Cardiac muscle cell (in vitro differentiated cells and primary cell): Measurements from ENCODE around the gene TNK1. TPM values are rescaled to one million over a fixed set of nuclear protein-coding genes. Genes with fewer than 3 reads are reported as not detected.
A peak's percentile ranks its signal among the peaks of the same experiment; 100 is the strongest.

Experiments
- DNase-seq, 2 donors: peaks; one replicate each; pipeline versions ENCODE4 v3.0.0 to v3.0.0-alpha.2; 2010 to 2017; ENCODE audit warnings: low read depth in 1 of 2, low spot score in 1 of 2
- H3K27ac ChIP-seq: fragments of 200-600 bp; sonication (generic); 2 replicates; pipeline ENCODE4 v1.5.1; 2016
- H3K27me3 ChIP-seq: fragments of 200-600 bp; sonication (generic); 2 replicates; pipeline ENCODE4 v1.6.0; 2016; ENCODE audit warnings: control low read depth
- H3K36me3 ChIP-seq: fragments of 200-600 bp; sonication (generic); 2 replicates; pipeline ENCODE4 v1.5.1; 2016; ENCODE audit warnings: control low read depth
- H3K4me1 ChIP-seq: fragments of 200-600 bp; sonication (generic); 2 replicates; pipeline ENCODE4 v1.8.1; 2017; ENCODE audit warnings: low read depth, mild to moderate bottlenecking, mixed run types
- H3K4me3 ChIP-seq: fragments of 200-600 bp; sonication (generic); 2 replicates; pipeline ENCODE4 v1.5.1; 2016; ENCODE audit warnings: mild to moderate bottlenecking
- H3K9me3 ChIP-seq: fragments of 200-600 bp; sonication (generic); 2 replicates; pipeline ENCODE4 v1.5.1; 2017; ENCODE audit warnings: low read depth, mild to moderate bottlenecking, control low read depth
- polyA plus RNA-seq: library from polyadenylated mRNA; unstranded; fragments of >200 nt; fragmentation: Nextera tagmentation; extraction: Ambion mirVana; gene quantifications from 2 replicates; pipeline ENCODE4 v1.2.1, GENCODE V29; 2016
- total RNA-seq: library from RNA; depleted of rRNA; stranded (reverse); fragments of >200 nt; gene quantifications from 2 replicates; pipeline ENCODE4 v1.2.3, GENCODE V29; 2016
- TF ChIP-seq, protein P1 (sequence below): IDR thresholded peaks from 2 replicates; pipeline ENCODE4 v1.5.1; 2012; ENCODE audit warnings: low read depth, mild to moderate bottlenecking, low read length

The TNK1 gene
- total and polyA plus RNA-seq, 2 experiments from 2014 or later: 2.6 to 2.9 TPM

- no peaks in the 10 kb centered on the region for H3K9me3 ChIP-seq
- no peak overlapping the region for H3K27ac ChIP-seq
- H3K36me3 ChIP-seq: no peaks in the 10 kb centered on the region
- TF ChIP-seq, protein P1, sequence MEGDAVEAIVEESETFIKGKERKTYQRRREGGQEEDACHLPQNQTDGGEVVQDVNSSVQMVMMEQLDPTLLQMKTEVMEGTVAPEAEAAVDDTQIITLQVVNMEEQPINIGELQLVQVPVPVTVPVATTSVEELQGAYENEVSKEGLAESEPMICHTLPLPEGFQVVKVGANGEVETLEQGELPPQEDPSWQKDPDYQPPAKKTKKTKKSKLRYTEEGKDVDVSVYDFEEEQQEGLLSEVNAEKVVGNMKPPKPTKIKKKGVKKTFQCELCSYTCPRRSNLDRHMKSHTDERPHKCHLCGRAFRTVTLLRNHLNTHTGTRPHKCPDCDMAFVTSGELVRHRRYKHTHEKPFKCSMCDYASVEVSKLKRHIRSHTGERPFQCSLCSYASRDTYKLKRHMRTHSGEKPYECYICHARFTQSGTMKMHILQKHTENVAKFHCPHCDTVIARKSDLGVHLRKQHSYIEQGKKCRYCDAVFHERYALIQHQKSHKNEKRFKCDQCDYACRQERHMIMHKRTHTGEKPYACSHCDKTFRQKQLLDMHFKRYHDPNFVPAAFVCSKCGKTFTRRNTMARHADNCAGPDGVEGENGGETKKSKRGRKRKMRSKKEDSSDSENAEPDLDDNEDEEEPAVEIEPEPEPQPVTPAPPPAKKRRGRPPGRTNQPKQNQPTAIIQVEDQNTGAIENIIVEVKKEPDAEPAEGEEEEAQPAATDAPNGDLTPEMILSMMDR: no peak
- H3K4me3 ChIP-seq: no peak overlapping the region
- peak in 1 of 2 donors; percentile 62 for DNase-seq
- peaks cover 13% of the 10 kb centered on the region for H3K4me1 ChIP-seq
- H3K27me3 ChIP-seq: no peaks in the 10 kb centered on the region
These were observed 32.2 kb upstream of the TNK1 start for GRCh38 chr17:7348478-7349242.

GRCh38 chr17:7351665-7352502 is 29.0 kb upstream of the TNK1 start, which contains the start of gene KCTD11:
KCTD11 (plus strand) TSS chr17:7352162.
- Histone ChIP-seq H3K36me3 (no peaks in the 10 kb centered on the region), H3K4me3 (peak within 1 kb of the TSS; percentile 54), H3K27ac (peak within 1 kb of the TSS; percentile 97), H3K4me1 (peaks cover 13% of the 10 kb centered on the region), H3K9me3 (no peaks in the 10 kb centered on the region), H3K27me3 (no peaks in the 10 kb centered on the region)
- DNase-seq: peak; percentile 94 to 96
- TF ChIP-seq, protein P1: no peak

DNA sequence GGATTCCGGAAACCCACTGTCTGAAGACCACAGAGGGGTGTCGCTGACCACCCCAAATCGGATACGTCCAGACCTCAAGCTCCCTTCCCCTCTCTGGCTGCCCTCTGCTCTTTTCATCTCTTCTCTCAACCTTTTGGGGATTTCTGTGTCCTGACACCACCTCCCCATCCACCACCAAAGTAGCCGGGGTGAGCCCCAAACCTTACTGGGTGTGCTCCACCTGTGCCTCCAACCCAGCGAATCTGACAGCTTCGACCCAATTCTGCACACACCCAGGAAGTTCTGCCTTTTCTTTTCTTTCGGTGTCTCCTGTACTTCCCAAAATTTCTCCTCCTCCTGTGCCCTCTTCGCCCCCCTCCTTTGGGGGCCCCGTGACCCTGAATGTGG is 28.4 kb upstream of the TNK1 start:
- TF ChIP-seq, protein P1: peak; percentile 52
- H3K9me3 ChIP-seq: no peaks in the 10 kb centered on the region
- peaks cover 13% of the 10 kb centered on the region for H3K4me1 ChIP-seq
- no peaks in the 10 kb centered on the region for H3K27me3 ChIP-seq
- no peak for DNase-seq
- H3K27ac ChIP-seq: peak overlapping the region; percentile 97
- H3K4me3 ChIP-seq: peak overlapping the region; percentile 54
- H3K36me3 ChIP-seq: no peaks in the 10 kb centered on the region

DNA sequence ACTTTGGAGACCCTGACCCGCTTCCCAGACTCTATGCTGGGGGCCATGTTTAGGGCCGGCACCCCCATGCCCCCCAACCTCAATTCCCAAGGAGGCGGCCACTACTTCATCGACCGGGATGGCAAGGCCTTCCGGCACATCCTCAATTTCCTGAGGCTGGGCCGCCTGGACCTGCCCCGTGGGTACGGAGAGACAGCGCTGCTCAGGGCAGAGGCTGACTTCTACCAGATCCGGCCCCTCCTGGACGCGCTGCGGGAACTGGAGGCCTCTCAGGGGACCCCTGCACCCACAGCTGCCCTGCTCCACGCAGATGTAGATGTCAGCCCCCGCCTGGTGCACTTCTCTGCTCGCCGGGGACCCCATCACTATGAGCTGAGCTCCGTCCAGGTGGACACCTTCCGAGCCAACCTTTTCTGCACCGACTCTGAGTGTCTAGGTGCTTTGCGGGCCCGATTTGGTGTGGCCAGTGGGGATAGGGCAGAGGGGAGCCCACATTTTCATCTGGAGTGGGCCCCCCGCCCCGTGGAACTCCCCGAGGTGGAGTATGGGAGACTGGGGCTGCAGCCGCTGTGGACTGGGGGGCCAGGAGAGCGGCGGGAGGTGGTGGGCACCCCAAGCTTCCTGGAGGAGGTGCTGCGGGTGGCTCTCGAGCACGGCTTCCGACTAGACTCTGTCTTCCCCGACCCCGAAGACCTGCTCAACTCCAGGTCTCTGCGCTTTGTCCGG is 27.8 kb upstream of the TNK1 start:
- peaks cover 11% of the 10 kb centered on the region for H3K4me1 ChIP-seq
- H3K4me3 ChIP-seq: peak overlapping the region; percentile 54
- TF ChIP-seq, protein P1: no peak
- H3K27ac ChIP-seq: peak overlapping the region; percentile 97
- DNase-seq: no peak
- H3K36me3 ChIP-seq: no peaks in the 10 kb centered on the region
- no peaks in the 10 kb centered on the region for H3K27me3 ChIP-seq
- no peaks in the 10 kb centered on the region for H3K9me3 ChIP-seq

DNA sequence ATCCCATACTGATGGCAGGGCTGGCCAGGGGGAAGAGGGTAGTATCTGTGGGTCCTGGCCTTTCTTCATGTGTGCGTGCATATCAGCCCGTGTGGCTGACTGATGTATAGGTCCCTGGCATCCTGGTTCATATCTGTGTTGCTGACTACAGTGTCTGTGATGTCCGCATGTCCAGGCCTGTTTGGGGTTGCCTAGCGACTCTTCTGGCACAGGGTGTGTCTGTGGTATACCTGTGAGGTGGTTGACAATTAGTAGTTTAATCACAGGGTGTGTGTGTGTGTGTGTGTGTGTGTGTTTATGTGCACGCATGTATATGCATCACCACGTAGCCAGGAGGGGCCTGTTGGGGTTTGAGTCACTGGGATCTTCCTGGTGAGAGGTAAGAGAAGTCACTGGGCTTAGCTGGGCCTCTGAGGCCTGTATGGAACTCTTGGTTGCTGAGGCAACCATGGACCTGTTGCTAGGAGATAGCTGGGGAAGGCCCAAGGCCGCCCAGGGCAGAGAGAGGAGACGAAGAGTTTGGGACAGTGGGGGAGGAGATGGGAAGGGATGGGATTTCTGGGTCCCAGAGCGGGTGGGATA is 26.5 kb upstream of the TNK1 start:
- no peaks in the 10 kb centered on the region for H3K36me3 ChIP-seq
- H3K27me3 ChIP-seq: no peaks in the 10 kb centered on the region
- no peaks in the 10 kb centered on the region for H3K9me3 ChIP-seq
- DNase-seq: peak; percentile 26 to 36
- H3K4me3 ChIP-seq: no peak overlapping the region
- no peak overlapping the region for H3K27ac ChIP-seq
- TF ChIP-seq, protein P1: no peak
- H3K4me1 ChIP-seq: peaks cover 11% of the 10 kb centered on the region
